VCaP (cell line): ENCODE measurements around the gene ABCC11.
"Not testable (repeated sequence)": the region's sequence is repeated elsewhere in the genome, so short reads cannot be mapped to it uniquely, and the experiment has no call there.

Experiments used
- H3K27ac ChIP-seq: fragments of 450-650 bp; 2 replicates; pipeline ENCODE4 v1.5.1; 2017
- TF ChIP-seq, protein P1 (sequence below): fragments of 450-650 bp; conservative IDR thresholded peaks from 2 replicates; pipeline ENCODE4 v1.5.1; 2017; ENCODE audit warnings: mild to moderate bottlenecking, moderate library complexity

Gene ABCC11

DNA sequence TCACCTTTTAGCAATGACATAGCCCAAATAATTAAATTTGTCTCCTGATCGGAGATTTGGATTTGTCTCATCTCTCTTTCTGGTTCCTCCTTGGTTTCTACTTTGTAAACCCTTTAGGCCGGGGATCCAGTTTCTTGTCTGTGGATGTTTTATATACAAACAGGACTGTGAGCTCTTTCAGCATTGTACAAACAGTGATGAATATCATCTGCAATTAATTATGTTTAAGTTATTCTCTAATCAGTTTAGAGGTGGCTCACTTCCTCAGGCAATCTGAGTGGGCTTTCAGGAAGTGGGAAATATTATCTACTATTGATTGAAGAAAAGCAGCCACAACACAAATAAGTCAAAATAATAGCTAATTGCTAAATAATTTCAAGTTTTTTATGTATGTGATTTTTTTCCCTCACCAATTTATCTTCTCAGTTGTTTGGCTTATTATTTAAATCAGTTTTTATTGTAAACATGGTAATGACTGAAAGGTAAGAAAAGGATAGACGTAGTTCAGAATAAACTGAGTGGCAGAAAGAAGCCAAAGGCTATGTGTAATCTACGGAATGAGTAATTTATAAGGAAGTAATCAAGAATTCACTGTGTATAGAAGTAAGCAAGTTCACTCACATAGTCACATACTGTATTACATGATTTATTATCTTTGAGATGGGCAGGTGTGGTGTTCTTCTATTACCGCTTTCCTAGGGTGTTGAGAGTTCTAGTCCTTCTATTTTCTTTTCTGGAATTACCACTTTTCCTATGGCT lies 3.4 kb upstream of the ABCC11 start:
- peak overlapping the region; percentile 35 for H3K27ac ChIP-seq
- TF ChIP-seq, protein P1, sequence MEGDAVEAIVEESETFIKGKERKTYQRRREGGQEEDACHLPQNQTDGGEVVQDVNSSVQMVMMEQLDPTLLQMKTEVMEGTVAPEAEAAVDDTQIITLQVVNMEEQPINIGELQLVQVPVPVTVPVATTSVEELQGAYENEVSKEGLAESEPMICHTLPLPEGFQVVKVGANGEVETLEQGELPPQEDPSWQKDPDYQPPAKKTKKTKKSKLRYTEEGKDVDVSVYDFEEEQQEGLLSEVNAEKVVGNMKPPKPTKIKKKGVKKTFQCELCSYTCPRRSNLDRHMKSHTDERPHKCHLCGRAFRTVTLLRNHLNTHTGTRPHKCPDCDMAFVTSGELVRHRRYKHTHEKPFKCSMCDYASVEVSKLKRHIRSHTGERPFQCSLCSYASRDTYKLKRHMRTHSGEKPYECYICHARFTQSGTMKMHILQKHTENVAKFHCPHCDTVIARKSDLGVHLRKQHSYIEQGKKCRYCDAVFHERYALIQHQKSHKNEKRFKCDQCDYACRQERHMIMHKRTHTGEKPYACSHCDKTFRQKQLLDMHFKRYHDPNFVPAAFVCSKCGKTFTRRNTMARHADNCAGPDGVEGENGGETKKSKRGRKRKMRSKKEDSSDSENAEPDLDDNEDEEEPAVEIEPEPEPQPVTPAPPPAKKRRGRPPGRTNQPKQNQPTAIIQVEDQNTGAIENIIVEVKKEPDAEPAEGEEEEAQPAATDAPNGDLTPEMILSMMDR: no peak

- peak overlapping the region; percentile 86 for H3K27ac ChIP-seq
- TF ChIP-seq, protein P1: no peak
These were observed 1.3 kb downstream of the ABCC11 start for GRCh38 chr16:48246066-48246465.

DNA sequence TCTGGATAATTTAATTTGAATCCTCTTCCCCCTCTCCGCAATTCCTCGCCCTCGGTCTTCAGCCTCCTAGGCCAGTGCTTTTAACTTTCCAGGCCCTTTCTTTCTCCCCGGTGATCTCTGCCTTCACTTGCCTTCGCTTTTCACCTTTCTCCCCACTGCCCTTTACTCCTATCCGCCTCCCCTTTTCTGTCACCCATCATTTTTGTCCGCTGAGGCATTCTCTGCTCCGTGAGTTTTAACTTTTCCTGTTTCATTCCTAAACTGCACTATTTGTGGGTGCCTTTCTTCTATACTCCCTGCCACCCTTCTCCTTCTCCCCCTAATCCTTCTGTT lies 2.5 kb downstream of the ABCC11 start:
- peak overlapping the region; percentile 86 for H3K27ac ChIP-seq
- TF ChIP-seq, protein P1: no peak

- H3K27ac ChIP-seq: peak within 1 kb of the TSS; percentile 86
- TF ChIP-seq, protein P1: no peak
These were observed 3.1 kb downstream of the ABCC11 start, which contains the start of gene LONP2 for GRCh38 chr16:48244080-48244862. Gene LONP2, plus strand, starts transcription at chr16:48244300. Its CDS starts 89 bp downstream, at chr16:48244389.

- H3K27ac ChIP-seq: not testable (repeated sequence)
These were observed 7.2 kb downstream of the ABCC11 start for GRCh38 chr16:48240147-48240546.

DNA sequence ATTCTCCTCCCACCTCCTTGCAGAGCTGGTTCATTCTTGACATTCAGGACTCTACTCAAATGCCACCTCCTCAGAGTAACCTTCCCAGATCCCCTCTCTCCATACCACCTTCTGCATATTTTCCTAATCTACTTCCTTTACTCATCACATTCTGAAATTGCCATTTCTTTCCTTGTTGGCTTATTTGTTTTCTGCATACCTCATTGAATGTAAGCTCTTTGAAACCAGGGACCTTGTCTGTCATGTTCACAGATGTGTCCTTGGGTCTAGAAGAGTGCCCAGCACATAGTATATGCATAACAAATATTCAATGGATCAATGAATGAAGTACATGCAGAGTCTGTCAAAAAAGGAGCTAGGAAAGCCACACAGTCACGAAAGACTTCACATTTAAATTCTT lies 11.1 kb downstream of the ABCC11 start:
- peak overlapping the region; percentile 49 for H3K27ac ChIP-seq
- TF ChIP-seq, protein P1: no peak

GRCh38 chr16:48235556-48236136 lies 11.7 kb downstream of the ABCC11 start:
- peak overlapping the region; percentile 49 for H3K27ac ChIP-seq
- TF ChIP-seq, protein P1: no peak
